GM15510 (cell line): ENCODE measurements around the gene SMYD3.

Experiments
- POLR2A ChIP-seq: IDR thresholded peaks from 3 replicates; pipeline ENCODE4 v1.6.1; 2011; ENCODE audit warnings: borderline replicate concordance; ENCODE audit not compliant: insufficient read length; ENCODE audit errors: extremely low read depth

The SMYD3 gene

DNA sequence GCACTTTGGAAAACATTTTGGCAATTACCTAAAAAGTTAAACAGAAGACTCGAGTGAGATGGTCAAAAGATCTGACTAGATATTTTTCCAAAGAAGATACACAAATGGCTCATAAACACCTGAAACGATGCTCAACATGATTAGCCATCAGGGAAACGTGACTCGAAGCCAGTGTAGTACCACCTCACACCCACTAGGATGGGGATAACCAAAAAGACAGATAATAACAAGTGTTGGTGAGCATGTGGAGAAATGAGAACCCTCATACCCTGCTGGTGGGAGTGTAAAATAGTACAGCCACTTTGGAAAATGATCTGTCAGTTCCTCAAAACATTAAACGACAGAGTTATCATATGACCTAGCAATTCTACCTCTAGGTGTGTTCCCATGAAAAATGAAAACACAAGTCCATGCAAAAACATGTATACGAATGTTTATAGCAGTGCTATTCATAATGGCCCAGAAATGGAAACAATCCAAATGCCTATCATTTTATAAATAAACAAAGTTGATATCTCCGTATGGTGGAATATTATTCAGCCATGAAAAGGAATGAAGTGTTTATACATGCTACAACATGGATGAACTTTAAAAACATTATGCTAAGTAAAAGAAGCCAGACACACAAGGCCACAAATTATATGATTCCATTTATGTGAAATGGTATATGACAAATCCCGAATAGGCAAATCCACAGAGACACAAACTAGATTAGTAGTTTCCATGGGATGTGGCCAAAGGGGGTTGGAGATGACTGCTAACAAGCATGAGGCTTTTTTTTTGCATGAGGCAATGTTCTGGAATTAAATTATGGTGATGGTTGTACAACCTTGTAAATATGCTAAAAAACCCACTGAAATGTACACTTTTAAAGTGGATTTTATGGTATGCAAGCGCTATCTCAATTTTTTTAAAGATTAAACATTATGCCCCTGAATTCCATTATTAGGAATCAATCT, 727.0 kb downstream of the SMYD3 start:
- TF ChIP-seq POLR2A: no peak

DNA sequence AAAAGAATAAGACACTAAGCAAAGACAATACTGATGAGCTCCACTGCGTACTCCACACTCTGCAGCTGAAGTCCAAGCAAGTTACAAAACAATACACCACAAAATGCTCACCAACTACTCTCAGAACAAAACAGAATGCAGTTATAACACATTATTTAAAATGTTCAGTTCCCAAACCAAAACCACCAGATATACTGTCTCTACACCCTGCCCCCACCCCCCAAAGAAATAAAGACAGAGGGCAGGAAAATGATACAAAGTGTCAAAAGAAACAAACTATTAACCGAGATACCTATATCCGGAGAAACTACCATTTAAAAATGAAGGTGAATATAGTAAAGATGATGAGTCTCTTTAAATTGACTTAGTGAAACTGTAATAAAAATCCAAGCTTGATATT, 729.3 kb downstream of the SMYD3 start:
- no peak for TF ChIP-seq POLR2A

DNA sequence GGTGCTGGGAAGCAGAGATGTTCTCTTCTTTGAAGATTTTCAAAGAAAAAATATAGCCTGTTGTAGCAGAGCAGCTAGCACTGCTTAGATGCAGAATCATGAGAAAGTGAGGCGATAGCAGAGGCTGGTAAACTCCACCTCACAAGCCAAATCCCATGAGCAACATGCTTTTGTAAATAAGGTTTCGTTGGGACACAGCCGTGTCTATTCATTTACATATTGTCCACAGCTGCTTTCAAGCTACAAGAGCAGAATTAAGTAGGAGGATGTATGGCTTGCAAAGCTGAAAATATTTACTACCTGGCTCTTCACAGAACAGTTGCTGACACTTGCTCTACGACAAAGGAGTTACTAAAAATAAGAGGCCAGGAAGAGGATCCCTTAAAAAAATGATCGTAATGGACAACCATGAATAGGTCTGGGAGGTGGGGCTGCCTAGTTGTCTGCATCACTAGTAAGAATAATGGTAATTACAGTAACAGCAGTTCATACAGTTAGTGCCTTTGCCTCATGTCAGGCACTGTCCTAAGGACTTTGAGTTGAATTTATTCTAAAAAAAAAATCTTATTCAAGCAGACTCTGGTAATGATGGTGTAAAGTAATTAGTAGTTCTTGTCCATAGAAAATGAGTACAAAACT, 730.3 kb downstream of the SMYD3 start:
- no peak for TF ChIP-seq POLR2A

DNA sequence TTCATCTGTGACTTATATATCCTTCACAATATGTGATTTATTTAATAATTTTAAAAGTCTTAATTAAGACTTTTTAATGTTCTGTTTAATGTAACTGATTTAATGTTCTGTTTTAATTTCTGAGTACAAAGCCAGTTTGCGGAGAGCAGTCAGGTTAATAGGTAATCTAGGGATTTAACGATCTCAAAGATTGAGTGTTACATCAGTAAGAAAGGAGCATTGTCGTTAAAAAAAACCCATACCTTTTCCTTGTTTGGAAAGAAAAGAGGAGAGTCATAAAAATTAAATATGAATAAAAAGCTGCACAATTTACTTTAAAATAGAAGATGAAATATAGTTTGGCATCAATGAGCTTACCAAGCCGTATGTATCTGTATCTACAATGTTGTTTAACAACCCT, 730.9 kb downstream of the SMYD3 start:
- TF ChIP-seq POLR2A: no peak

DNA sequence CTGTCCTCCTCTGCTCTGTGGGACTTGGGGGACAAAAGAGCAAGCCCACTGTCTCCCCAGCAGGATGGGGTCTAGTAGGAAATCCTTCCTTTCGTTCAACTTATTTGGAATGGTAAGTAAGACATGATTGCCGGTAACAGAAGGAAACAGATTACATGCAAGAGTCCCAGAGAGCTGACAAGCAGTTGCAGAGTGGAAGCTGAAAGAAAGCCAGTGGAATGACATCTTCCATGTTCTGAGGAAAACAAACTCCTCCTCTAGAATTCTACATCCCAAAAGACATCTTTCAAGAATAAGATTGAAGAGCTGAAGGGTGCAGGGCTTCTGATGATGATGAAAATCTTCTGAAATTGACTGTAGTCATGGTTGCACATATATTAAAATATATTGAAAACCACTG, 732.9 kb downstream of the SMYD3 start:
- no peak for TF ChIP-seq POLR2A

DNA sequence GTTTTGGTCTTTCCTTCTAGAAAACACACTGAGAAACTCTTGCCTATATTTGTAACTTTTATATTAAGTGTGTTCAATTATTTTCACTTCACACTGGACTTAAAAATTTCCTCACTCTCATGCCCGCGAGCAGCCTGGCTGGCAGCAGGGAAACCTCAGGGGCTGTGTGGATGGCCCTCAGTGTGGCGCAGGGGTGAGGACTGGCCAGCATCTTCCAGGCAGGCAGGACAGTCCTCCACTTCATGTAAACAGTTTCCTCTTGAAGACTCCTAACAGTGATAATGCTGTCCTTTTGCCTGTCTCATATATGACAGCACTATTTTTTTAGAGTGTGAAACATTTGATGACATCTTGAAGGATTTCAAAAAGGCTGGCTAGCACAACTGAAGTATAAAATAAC, 733.7 kb downstream of the SMYD3 start:
- no peak for TF ChIP-seq POLR2A

DNA sequence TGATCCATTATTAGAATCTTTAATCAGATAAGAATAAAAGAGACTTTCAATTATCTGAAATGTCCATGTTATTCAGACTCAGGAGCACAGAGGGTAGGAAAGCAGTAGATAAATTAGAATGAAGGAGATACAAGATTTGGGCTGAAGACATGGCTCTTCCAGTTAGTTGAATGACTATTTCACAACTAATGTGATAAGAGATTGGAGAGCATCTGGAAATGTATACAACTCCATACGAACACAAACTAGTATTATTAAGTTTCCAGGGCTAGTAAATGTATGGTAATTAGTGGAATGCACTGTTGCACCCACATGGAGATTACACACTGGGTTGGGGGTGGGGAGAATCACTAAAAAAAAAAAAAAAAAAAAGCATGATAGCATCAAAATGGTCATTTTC, 734.3 kb downstream of the SMYD3 start:
- TF ChIP-seq POLR2A: no peak

DNA sequence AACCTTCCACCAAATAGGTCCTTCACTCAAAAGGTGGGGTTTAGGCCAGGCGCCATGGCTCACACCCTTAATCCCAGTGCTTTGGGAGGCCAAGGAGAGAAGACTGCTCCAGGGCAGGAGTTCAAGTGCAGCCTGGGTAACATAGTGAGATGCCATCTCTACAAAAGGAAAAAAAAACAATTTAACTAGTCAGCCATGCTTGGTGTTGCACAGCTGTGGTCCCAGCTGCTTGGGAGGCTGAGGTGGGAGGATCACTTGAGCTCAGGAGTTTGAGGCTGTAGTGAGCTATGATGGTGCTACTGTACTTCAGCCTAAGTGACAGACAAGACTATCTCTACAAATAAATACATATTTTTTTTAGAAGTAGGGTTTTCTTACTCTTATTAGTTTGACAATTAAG, 734.8 kb downstream of the SMYD3 start:
- no peak for TF ChIP-seq POLR2A

DNA sequence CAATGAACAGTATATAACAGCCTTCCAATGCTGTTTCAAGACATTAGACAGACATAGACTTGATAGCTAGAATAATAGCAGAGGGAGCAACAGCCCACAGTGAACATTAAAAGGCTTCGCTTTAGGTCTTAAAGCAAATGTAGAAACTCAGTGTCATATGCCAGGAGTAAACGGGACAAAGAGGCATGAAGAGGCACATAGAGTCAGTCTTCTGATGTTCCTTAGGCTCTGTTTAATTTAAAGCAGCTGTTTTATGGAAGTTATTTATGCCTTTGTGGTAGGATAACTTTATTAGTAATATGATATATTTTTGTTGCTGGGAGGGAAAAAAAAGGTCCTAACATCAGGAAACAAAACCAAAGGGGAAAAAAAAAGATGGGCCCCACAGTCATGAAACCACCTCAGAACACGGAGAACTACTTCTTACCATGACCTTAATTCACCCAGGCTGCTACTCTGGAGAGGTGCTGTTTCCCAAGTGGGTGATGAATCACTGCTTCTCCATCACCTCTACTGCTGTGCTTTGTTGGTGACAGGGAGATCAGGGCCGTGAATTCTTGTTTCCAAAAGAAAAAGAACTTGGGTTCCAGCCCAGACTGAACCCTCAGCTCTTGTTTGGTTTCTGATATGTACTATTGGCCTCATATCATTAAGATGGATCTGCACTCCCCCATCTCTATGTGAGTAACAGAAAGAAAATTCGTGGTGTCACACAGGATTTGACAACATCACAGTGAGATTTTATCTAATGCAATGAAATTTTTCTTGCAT, 735.4 kb downstream of the SMYD3 start:
- no peak for TF ChIP-seq POLR2A

DNA sequence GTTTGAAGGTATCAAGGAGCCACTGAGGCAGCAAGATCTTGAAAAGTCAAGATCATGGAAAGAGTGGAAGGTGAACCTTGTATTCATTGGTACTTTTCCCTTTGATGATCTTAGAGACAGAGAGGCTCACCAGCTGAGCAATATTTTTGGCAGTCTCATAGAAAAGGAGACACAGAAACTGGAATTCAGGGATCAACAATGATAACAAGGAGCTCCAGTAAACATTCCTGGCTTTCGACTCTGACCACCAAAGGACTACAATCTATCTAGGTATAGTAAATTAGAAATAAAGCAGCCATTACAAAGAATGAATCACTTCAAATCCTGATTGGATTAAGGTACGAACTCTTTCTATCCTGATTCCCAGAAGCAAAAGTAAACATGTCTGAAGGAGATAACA, 736.9 kb downstream of the SMYD3 start:
- TF ChIP-seq POLR2A: no peak

DNA sequence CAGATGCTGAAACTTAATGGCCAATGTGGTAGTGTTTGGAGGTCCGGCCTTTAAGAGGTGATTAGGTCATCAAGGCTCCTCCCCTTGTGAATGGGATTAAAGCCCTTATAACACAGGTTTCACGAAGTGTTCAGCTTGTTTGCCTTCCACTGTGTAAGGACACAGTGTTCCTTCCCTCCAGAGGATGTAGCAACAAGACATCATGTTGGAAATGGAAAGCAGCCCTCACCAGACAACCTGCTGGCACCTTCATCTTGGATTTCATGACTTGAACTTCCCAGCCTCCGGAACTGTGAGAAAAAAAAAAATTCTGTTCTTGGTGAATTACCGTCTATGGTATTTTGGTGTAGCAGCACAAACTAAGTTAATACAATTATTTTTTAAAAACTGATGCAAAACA, 738.5 kb downstream of the SMYD3 start:
- no peak for TF ChIP-seq POLR2A

DNA sequence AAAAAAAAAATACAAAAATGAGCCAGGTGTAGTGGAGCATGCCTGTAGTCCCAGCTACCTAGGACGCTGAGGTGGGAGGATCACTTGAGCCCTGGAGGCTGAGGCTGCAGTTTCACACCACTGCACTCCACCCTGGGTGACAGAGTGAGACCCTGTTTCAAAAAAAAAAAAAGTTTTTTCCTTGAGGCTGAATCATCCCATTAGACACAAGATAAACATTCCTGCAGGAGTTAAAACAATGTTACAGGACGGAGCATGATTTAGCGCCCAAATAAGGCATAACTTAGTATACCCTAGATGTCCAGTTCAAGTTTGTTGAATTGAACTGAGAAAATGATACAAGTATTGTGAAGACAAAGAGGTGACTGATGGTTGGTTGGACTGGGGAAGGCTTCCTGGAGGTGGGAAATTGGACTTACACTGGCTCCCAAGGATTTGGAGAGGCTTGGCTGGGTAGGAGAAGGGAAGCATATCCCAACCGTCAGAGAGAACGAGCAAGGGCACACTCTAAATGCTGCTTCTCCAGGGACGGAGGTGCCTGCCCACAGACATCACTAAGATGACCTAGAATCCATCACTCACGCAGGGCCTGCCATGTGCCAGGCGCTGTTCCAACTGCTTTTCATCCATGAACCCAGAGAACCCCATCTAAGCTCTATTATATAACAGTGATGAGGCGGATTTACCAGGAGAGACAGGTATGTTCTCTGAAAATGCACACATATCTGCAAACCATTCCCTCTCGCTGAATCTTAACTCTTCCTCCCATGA, 741.7 kb downstream of the SMYD3 start:
- TF ChIP-seq POLR2A: no peak

DNA sequence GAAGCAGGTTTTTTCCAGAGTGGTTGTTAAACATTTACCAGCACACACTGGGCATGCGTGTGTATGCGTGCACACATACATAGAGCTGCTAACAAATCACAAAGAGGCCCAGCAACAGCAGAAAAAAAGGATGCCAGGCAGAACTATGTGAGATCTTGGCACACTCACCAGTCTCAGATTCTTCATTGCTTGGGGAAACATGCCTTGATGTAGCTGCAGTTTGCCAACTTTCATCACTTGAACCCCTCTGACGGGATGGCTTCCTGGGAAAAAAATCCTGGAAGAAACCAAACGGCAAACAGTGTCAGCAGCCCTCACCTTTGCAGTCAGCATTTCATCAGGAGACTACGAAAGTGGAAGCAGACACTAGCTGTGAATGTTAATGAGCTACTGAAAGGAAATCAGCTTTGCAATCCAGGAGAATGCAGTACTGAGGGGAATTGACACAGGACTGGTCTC, 743.2 kb downstream of the SMYD3 start:
- TF ChIP-seq POLR2A: no peak

DNA sequence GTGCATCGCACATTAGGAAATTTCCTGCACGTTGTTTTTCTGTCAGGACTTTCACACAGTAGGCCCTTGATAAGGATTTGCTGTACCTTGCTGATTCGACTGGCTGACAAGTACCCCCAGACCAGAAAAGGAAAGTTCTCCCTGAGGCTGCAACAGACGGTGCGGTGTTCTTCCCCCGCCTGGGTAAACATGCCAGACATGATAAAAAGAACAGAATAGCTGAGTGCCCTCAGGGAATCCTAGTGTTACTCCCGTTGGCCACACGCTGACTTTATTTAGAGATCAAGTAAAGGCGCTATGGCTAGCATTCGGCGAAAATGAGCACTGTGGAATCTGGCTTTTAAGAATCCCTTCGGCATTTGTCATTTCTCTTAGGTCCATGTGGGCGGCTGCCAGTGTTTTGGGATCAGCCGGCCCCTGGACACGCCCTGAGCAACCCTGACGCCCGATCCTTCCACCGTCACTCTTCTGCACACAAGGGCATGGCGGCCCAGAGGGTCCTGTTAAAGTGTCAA, 744.6 kb downstream of the SMYD3 start:
- TF ChIP-seq POLR2A: no peak

DNA sequence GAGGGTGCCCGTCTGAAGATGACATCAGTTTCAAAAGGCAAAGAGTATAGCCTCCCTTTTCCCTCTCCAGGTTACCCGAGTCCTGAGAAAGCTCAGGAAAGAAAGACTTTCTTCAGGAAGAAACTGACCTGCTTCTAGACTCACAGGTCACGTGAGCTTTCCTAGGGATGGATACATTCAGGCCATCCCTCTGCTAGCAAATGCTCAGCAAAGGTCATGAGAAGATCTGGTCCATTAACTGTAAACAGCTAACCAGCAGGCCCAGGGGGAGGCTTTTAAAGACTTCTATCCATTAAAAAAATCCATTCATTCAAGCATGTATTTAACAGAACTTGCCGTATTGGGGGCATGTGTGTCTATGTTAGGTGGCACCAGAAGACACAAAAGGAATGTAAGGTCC, 746.8 kb downstream of the SMYD3 start:
- TF ChIP-seq POLR2A: no peak

DNA sequence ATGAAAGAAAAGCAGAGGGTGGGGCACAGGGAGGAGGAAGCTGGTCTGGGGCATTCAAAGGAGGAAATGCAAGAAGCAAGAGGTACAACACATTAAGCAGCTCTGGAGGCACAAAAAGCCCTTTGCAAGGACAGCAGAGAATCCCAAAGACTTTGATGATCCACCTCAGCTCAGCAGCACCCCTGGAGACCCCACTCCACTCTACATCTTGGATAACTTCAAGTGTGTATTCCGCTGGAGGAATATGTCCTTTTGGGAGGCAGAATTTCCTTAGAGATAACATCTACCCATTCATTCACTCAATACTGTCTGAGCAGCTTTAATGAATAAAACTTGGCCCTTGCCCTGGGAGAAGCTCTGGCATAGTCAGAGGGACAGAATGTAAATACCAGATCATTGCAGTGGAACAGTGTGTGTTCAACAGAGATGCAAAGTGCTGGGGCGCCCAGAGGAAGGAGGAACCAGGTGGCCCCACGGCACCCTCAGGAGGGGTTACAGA, 752.6 kb downstream of the SMYD3 start:
- TF ChIP-seq POLR2A: no peak
